ENCODE results near the gene SLC2A5. TPM values are rescaled to one million over a fixed set of nuclear protein-coding genes. Genes with fewer than 3 reads are reported as not detected.
A peak's percentile ranks its signal among the peaks of the same experiment; 100 is the strongest.
"Not testable (repeated sequence)": the region's sequence is repeated elsewhere in the genome, so short reads cannot be mapped to it uniquely, and the experiment has no call there.

The SLC2A5 gene
- total RNA-seq, 8 experiments from 2014 or later: 0.11 to 1.3 (median 0.24) TPM; not detected in 1

- in situ Hi-C loops (cut with MboI; ENCODE audit: low pct_unique_long_range_greater_than_20kb in 2 of 9, low sequenced_read_pairs in 9 of 9, unreplicated experiment in 9 of 9): loop anchor here in 1 of 9 experiments (10.0 kb wide), 1 partner anchor 103 kb away; no protein-coding TSS in a partner anchor
- not testable (repeated sequence) for ATAC-seq (replicated peaks in 6 of 8)
These were observed 67.8 kb downstream of the SLC2A5 start for GRCh38 chr1:9001534-9002214.

DNA sequence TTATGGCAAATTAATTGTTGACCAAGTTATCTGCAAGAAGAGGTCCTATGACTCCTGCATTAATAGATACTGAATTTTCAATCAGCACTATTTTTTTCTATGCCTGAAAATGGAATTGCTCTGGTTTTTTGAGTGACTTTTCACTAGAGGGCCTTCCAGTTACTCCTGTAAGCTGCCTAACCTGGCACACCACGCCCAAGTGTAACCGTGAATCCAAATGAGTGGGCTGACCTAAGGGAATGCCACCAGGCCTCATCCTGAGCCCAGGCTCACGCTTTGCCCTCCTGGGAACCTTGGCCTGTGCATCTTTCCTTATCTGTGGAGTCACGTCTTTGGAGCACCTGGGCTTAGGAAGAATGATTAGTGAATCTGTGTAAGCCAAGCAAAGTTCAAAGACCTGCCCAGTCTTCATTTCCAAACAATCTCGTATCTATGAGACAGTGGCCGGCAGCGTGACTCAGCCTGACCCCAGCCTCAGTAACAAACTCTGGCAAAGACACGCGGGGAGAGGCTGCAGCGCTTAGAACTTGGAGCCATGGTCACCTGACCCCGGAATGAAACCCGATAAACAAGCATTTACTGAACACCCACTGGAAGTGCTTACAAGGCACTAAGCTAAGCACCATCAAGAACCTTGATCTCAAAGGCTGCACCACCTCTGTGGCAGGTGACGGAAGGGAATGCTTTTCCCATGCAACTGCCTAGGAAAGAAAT, 75.3 kb downstream of the SLC2A5 start:
- 93 to 100% (median 100%) methylated on average over 1 to 2 of the region's 13 CpGs; no CpG with 5 or more reads in 6 of the 10 experiments for WGBS, 10 experiments
- in situ Hi-C loops (cut with MboI; ENCODE audit: low pct_unique_long_range_greater_than_20kb in 2 of 9, low sequenced_read_pairs in 9 of 9, unreplicated experiment in 9 of 9): not testable (repeated sequence)
- ATAC-seq (replicated peaks in 6 of 8): peak in 1 of 8 experiments; percentile 20

More at GRCh38 chr1:9001534-9002214, 67.8 kb downstream of the SLC2A5 start:
- not testable (repeated sequence) for H3K4me1 ChIP-seq (replicated peaks in 1 of 2); H3K27ac ChIP-seq; H3K4me3 ChIP-seq
- WGBS, 10 experiments: 59 to 89% (median 82%) methylated on average over 3 to 13 of the region's 13 CpGs; no CpG with 5 or more reads in 2 of the 10 experiments

GRCh38 chr1:8992936-8993687, 76.3 kb downstream of the SLC2A5 start:
- H3K4me1 ChIP-seq (replicated peaks in 1 of 2): no peaks in the 10 kb centered on the region
- in situ Hi-C loops (cut with MboI; ENCODE audit: low pct_unique_long_range_greater_than_20kb in 2 of 9, low sequenced_read_pairs in 9 of 9, unreplicated experiment in 9 of 9): no loop called here
- ATAC-seq (replicated peaks in 6 of 8): no peak
- H3K27ac ChIP-seq: no peak overlapping the region
- WGBS, 10 experiments: 67 to 94% (median 89%) methylated on average over 3 to 8 of the region's 8 CpGs; no CpG with 5 or more reads in 3 of the 10 experiments
- H3K4me3 ChIP-seq: no peak overlapping the region

More for the DNA sequence above, 75.3 kb downstream of the SLC2A5 start:
- not testable (repeated sequence) for H3K4me1 ChIP-seq (replicated peaks in 1 of 2); H3K27ac ChIP-seq; H3K4me3 ChIP-seq

DNA sequence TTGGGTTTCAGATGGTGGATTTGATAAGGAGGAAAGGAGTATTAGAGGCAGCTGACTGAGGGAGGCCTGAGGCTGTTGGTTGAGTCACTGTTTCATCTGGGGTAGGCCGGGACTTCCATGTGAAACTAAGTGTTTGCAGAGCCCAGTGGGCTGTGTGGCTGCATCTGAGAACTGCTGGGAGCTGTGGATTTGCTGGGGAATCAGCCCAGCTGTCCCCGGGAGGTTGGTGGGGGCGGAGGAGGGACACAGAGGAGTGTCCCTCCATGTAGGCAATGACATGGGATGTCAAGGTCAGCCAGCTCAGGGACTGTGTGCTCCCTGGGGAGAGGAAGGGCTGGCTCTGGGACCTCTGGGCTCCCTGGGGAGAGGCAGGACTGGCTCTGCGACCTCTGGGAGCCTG, 79.6 kb downstream of the SLC2A5 start:
- Histone ChIP-seq H3K4me1 (replicated peaks in 1 of 2) (peaks cover 3 to 4% of the 10 kb centered on the region in 2 donors), H3K4me3 (no peak overlapping the region), H3K27ac (no peak overlapping the region)
- ATAC-seq (replicated peaks in 6 of 8): peak in 2 of 8 experiments; percentile 13 to 20
- in situ Hi-C loops (cut with MboI; ENCODE audit: low pct_unique_long_range_greater_than_20kb in 2 of 9, low sequenced_read_pairs in 9 of 9, unreplicated experiment in 9 of 9): loop anchor here in 1 of 9 experiments (10.0 kb wide), 1 partner anchor 65 kb away; no protein-coding TSS in a partner anchor
- WGBS, 10 experiments: 0 to 60% (median 52%) methylated on average over 1 to 3 of the region's 4 CpGs; no CpG with 5 or more reads in 3 of the 10 experiments

DNA sequence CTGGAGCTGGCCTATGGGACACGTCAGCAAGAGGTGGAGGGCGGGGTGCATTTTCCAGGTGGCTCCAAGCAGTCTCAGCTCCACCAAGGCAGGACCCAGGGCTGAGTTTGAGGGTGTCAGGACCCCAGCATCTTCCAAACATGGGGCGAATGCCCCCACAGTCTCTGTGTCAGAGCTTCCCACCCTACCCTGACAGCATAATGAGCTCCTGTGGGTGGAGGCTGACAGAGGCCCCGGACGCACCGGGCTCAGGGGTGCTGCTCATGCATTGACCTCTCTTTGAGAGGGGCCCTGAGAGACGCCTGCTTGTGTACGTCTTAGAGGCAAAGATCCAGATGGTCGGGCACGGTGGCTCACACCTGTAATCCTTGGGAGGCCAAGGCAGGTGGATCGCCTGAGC, 80.4 kb downstream of the SLC2A5 start:
- no peak for ATAC-seq (replicated peaks in 6 of 8)
- no peak overlapping the region for H3K27ac ChIP-seq
- no peak overlapping the region for H3K4me3 ChIP-seq
- 25 to 100% (median 86%) methylated on average over 1 to 6 of the region's 11 CpGs; no CpG with 5 or more reads in 4 of the 10 experiments for WGBS, 10 experiments
- peaks cover 3 to 4% of the 10 kb centered on the region in 2 donors for H3K4me1 ChIP-seq (replicated peaks in 1 of 2)
- in situ Hi-C loops (cut with MboI; ENCODE audit: low pct_unique_long_range_greater_than_20kb in 2 of 9, low sequenced_read_pairs in 9 of 9, unreplicated experiment in 9 of 9): loop anchor here in 1 of 9 experiments (10.0 kb wide), 1 partner anchor 64 kb away; no protein-coding TSS in a partner anchor

- no peak overlapping the region for H3K27ac ChIP-seq
- in situ Hi-C loops (cut with MboI; ENCODE audit: low pct_unique_long_range_greater_than_20kb in 2 of 9, low sequenced_read_pairs in 9 of 9, unreplicated experiment in 9 of 9): loop anchor here in 1 of 9 experiments (10.0 kb wide), 1 partner anchor 64 kb away; no protein-coding TSS in a partner anchor
- no peak for ATAC-seq (replicated peaks in 6 of 8)
These were observed 80.8 kb downstream of the SLC2A5 start for GRCh38 chr1:8988618-8988967.

DNA sequence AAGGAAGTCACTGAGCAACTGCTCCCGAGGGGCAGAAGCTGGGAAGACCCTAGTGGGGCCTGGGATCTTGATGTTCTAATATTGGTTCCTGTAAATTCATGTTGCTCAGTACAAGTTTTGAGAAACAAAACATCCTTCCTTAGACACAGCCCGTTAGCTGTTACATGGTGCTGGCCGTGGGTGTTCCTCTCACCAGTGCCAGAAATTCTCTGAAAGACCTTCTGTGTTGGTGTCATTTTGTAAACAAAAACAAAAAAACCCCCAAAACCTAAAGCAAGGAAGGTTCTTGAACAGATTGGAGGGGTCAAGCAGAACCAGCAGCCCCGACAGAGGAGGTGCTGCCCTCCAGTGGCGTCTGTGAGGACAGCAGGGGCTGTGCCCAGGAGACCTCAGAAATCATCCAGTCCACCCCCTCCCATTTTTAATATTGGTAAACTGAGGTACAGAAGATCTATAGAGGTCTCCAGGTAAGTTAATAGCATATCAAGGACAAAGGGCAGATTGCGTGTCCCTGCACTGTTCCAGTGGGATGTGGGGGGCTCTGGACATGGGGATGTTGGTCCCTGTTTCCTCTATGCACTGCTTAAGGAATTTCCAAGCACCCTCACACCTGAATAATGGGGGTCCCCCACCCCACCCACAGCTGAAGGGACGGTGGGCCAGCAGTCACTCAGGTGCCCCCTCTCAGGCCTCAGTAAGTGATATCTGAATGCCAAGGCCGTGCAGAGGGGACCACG, 81.4 kb downstream of the SLC2A5 start:
- in situ Hi-C loops (cut with MboI; ENCODE audit: low pct_unique_long_range_greater_than_20kb in 2 of 9, low sequenced_read_pairs in 9 of 9, unreplicated experiment in 9 of 9): loop anchor here in 1 of 9 experiments (10.0 kb wide), 1 partner anchor 63 kb away; no protein-coding TSS in a partner anchor
- no peak overlapping the region for H3K4me3 ChIP-seq

More at GRCh38 chr1:8988618-8988967, 80.8 kb downstream of the SLC2A5 start:
- WGBS, 10 experiments: 35 to 100% (median 68%) methylated on average over 3 to 7 of the region's 13 CpGs; no CpG with 5 or more reads in 3 of the 10 experiments
- Histone ChIP-seq H3K4me3 (no peak overlapping the region), H3K4me1 (replicated peaks in 1 of 2) (peaks cover 3 to 4% of the 10 kb centered on the region in 2 donors)

DNA sequence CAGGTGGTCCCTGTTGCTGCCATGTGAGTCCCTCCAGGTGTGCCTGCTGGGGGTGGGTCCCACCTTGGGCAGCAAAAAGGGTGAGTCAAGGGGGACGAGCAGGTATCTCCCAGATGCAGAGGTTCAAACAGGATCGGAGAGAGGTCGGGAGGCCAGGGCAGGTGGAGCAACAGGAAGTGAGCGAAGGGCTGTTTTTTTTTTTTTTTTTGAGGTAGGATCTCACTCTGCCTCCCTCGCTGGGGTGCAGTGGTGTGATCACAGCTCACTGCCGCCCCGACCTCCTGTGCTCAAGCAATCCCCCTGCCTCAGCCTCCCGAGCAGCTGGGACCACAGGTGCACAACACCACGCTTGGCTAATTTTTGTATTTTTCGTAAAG, 82.6 kb downstream of the SLC2A5 start:
- in situ Hi-C loops (cut with MboI; ENCODE audit: low pct_unique_long_range_greater_than_20kb in 2 of 9, low sequenced_read_pairs in 9 of 9, unreplicated experiment in 9 of 9): loop anchor here in 1 of 9 experiments (10.0 kb wide), 1 partner anchor 62 kb away; no protein-coding TSS in a partner anchor
- 60 to 100% (median 93%) methylated on average over 1 to 8 of the region's 10 CpGs; no CpG with 5 or more reads in 5 of the 10 experiments for WGBS, 10 experiments
- H3K4me3 ChIP-seq: no peak overlapping the region
- no peak for ATAC-seq (replicated peaks in 6 of 8)
- no peak overlapping the region for H3K27ac ChIP-seq
- H3K4me1 ChIP-seq (replicated peaks in 1 of 2): peaks cover 3 to 4% of the 10 kb centered on the region in 2 donors

More for the DNA sequence above, 81.4 kb downstream of the SLC2A5 start:
- WGBS, 10 experiments: 0 to 35% (median 20%) methylated on average over 1 to 7 of the region's 9 CpGs
- Histone ChIP-seq H3K4me1 (replicated peaks in 1 of 2) (peaks cover 3 to 4% of the 10 kb centered on the region in 2 donors), H3K27ac (no peak overlapping the region)
- ATAC-seq (replicated peaks in 6 of 8): peak; percentile 54 to 89 (median 82)

- Histone ChIP-seq H3K4me1 (replicated peaks in 1 of 2) (peaks cover 3 to 4% of the 10 kb centered on the region in 2 donors), H3K27ac (no peak overlapping the region), H3K4me3 (no peak overlapping the region)
- 15 to 100% (median 83%) methylated on average over 1 to 12 of the region's 14 CpGs; no CpG with 5 or more reads in 1 of the 10 experiments for WGBS, 10 experiments
- in situ Hi-C loops (cut with MboI; ENCODE audit: low pct_unique_long_range_greater_than_20kb in 2 of 9, low sequenced_read_pairs in 9 of 9, unreplicated experiment in 9 of 9): loop anchor here in 1 of 9 experiments (10.0 kb wide), 1 partner anchor 61 kb away; no protein-coding TSS in a partner anchor
- ATAC-seq (replicated peaks in 6 of 8): peak in 4 of 8 experiments; percentile 46 to 90 (median 73)
These were observed 83.3 kb downstream of the SLC2A5 start for GRCh38 chr1:8985915-8986813.

All from motor neuron (in vitro differentiated cells).